HepG2 (cell line): ENCODE measurements around the gene C1QBP. TPM values are rescaled to one million over a fixed set of nuclear protein-coding genes. Genes with fewer than 3 reads are reported as not detected.
A peak's percentile ranks its signal among the peaks of the same experiment; 100 is the strongest.

Source experiments
- ATM ChIP-seq: fragments of 450-650 bp; IDR thresholded peaks from 2 replicates; pipeline ENCODE4 v1.7.1; 2017; ENCODE audit warnings: mild to moderate bottlenecking, borderline replicate concordance
- GPN1 ChIP-seq: sonication (generic); formaldehyde crosslinking; IDR thresholded peaks from 2 replicates; pipeline ENCODE4 v1.5.1; 2020; ENCODE audit warnings: missing genetic modification reagents, borderline replicate concordance
- HDAC1 ChIP-seq: sonication (generic); formaldehyde crosslinking; IDR thresholded peaks from 2 replicates; pipeline ENCODE4 v1.5.1; 2020; ENCODE audit warnings: mild to moderate bottlenecking, missing genetic modification reagents
- NR2F6 ChIP-seq, 2 experiments: IDR thresholded peaks; 2 replicates each; pipeline ENCODE4 v1.6.1; 2016; ENCODE audit warnings: antibody characterized with exemption in 1 of 2, mild to moderate bottlenecking in 1 of 2
- ONECUT2 ChIP-seq: sonication (generic); formaldehyde crosslinking; IDR thresholded peaks from 2 replicates; pipeline ENCODE4 v1.4.0; 2020; ENCODE audit warnings: missing genetic modification reagents
- POLR2G ChIP-seq: fragments of 200-400 bp; formaldehyde crosslinking; IDR thresholded peaks from 2 replicates; pipeline ENCODE4 v1.6.1; 2018; ENCODE audit warnings: mild to moderate bottlenecking, low read depth, low read length, moderate library complexity
- RBFOX2 ChIP-seq: fragments of 200-400 bp; formaldehyde crosslinking; IDR thresholded peaks from 2 replicates; pipeline ENCODE4 v1.6.1; 2017; ENCODE audit warnings: low read depth, mild to moderate bottlenecking, low read length
- REPIN1 ChIP-seq: sonication (generic); formaldehyde crosslinking; IDR thresholded peaks from 2 replicates; pipeline ENCODE4 v1.8.0; 2022; ENCODE audit warnings: missing genetic modification reagents, low read depth, mild to moderate bottlenecking, borderline replicate concordance
- SALL1 ChIP-seq: sonication (generic); formaldehyde crosslinking; IDR thresholded peaks from 2 replicates; pipeline ENCODE4 v1.8.0; 2022; ENCODE audit warnings: mild to moderate bottlenecking, missing genetic modification reagents
- SMYD3 ChIP-seq: sonication (generic); formaldehyde crosslinking; IDR thresholded peaks from 2 replicates; pipeline ENCODE4 v1.8.1; 2023; ENCODE audit warnings: mild to moderate bottlenecking, missing genetic modification reagents
- TBP ChIP-seq: sonication (generic); formaldehyde crosslinking; IDR thresholded peaks from 2 replicates; pipeline ENCODE4 v1.5.0; 2020; ENCODE audit warnings: missing genetic modification reagents
- U2AF2 ChIP-seq: fragments of 200-400 bp; formaldehyde crosslinking; IDR thresholded peaks from 2 replicates; pipeline ENCODE4 v1.6.1; 2017; ENCODE audit warnings: low read depth, mild to moderate bottlenecking, low read length
- ZNF124 ChIP-seq: sonication (generic); formaldehyde crosslinking; IDR thresholded peaks from 2 replicates; pipeline ENCODE4 v1.4.0; 2020; ENCODE audit warnings: missing genetic modification reagents
- ZNF33A ChIP-seq: sonication (generic); formaldehyde crosslinking; IDR thresholded peaks from 2 replicates; pipeline ENCODE4 v1.5.1; 2020; ENCODE audit warnings: missing genetic modification reagents, mild to moderate bottlenecking, moderate library complexity, borderline replicate concordance
- ZNF367 ChIP-seq: sonication (generic); formaldehyde crosslinking; IDR thresholded peaks from 2 replicates; pipeline ENCODE4 v1.4.0; 2020; ENCODE audit warnings: missing genetic modification reagents, borderline replicate concordance
- ZNF556 ChIP-seq: sonication (generic); formaldehyde crosslinking; IDR thresholded peaks from 2 replicates; pipeline ENCODE4 v1.4.0; 2020; ENCODE audit warnings: mild to moderate bottlenecking, missing genetic modification reagents, borderline replicate concordance
- ZNF75D ChIP-seq: sonication (generic); formaldehyde crosslinking; IDR thresholded peaks from 2 replicates; pipeline ENCODE4 v1.8.1; 2023; ENCODE audit warnings: missing genetic modification reagents, mild to moderate bottlenecking, borderline replicate concordance
- ZNF766 ChIP-seq: sonication (generic); formaldehyde crosslinking; IDR thresholded peaks from 2 replicates; pipeline ENCODE4 v1.5.0; 2020; ENCODE audit warnings: missing genetic modification reagents, borderline replicate concordance
- polyA plus RNA-seq, 8 experiments: library from polyadenylated mRNA; depleted of rRNA in 3 of 8; stranded (reverse) in 7 of 8; unstranded in 1 of 8; fragments of >200 nt; fragmentation: Illumina TruSeq in 4 of 8; extraction: Trizol in 4 of 8; gene quantifications; 2 replicates each; pipeline versions ENCODE4 v1.2.1 to v1.2.3, GENCODE V29; 2011 to 2016; ENCODE audit warnings: low read depth in 4 of 8, missing spikeins in 1 of 8, mixed read lengths in 1 of 8; ENCODE audit not compliant: insufficient read depth in 1 of 8
- total RNA-seq, 5 experiments: library from RNA; depleted of rRNA; stranded (reverse); fragments of >200 nt; fragmentation: Illumina TruSeq; extraction: Trizol; gene quantifications; 2 replicates each; pipeline ENCODE4 v1.2.3, GENCODE V29; 2016; ENCODE audit warnings: low read depth in 1 of 5
- TF ChIP-seq, protein P1 (sequence below): sonication (generic); formaldehyde crosslinking; IDR thresholded peaks from 2 replicates; pipeline ENCODE4 v1.4.0; 2020; ENCODE audit warnings: mild to moderate bottlenecking, missing genetic modification reagents, borderline replicate concordance
- TF ChIP-seq, protein P2 (sequence below): sonication (generic); formaldehyde crosslinking; IDR thresholded peaks from 2 replicates; pipeline ENCODE4 v1.9.0; 2021; ENCODE audit warnings: missing genetic modification reagents, mild to moderate bottlenecking, borderline replicate concordance
- TF ChIP-seq, protein P3 (sequence below): sonication (generic); formaldehyde crosslinking; IDR thresholded peaks from 2 replicates; pipeline ENCODE4 v1.8.1; 2023; ENCODE audit warnings: mild to moderate bottlenecking, moderate library complexity, missing genetic modification reagents

C1QBP gene
- total and polyA plus RNA-seq, 2 of the 13 experiments (the other 11 are each of a cell fraction or from before 2014, with no cell fraction given) = 219 to 680 TPM

DNA sequence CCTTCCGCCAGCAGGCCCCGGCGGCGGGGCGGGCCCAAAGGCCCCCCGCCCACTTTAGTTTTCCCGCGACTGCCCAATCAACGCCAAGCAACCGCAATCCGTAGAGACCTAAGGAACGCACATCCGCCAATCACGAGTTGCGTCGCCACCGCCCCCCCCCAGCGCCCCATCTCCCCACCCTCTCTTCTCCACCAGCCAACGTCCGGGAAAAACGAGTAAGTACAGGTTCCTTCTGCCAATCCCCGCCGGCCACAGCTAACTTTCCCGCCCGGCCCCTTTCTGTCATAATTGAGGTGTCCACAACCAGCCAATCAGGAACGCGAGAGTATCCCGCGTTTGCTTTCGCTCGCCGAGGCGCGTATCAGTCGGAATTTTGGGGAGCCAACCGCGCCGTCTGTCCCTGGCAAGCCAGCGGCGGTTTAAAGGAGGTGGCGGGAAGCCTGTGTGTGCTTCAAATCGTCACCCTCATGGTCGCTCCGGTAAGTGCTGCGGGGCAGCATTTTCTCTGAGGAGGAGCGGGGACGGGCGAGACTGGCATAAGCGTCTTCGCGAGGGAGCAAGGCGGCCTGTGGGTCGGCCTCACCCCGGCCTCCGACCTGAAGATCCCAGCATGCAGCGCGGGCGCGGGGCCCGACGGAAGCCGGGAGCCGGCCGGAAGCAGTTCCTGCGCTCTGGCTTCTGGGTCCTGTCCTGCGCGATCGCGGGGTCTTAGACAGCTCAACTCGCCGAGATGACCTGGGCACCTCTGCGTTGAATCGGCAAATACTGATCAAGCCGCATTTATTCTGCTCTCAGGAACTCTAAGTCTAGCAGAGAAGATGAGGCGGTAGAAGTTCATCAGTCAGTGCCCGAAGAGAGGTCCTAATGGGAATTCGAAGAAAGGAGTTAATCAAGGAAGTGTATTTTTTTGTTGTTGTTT, 47.5 kb upstream of the C1QBP start, which contains the start of gene MIS12 (continued):
- TF ChIP-seq REPIN1 (peak; percentile 65), POLR2G (peak; percentile 94), SALL1 (peak; percentile 89), TBP (CRISPR knock-in tag) (no peak), NR2F6 (IDR thresholded peaks at IDR 0.05) (no peak), NR2F6 (CRISPR knock-in tag; IDR thresholded peaks at IDR 0.05) (peak; percentile 9; the same call in 1 of the 2 replicates), ZNF556 (CRISPR knock-in tag) (no peak), HDAC1 (peak; percentile 80), ZNF124 (CRISPR knock-in tag) (no peak; the same call in 1 of the 2 replicates), RBFOX2 (peak; percentile 93), U2AF2 (no peak), SMYD3 (no peak), ONECUT2 (no peak), ZNF75D (CRISPR knock-in tag) (no peak), ATM (no peak), ZNF367 (CRISPR knock-in tag) (peak; percentile 61; the same call in 1 of the 2 replicates), ZNF33A (CRISPR knock-in tag) (no peak), GPN1 (CRISPR knock-in tag) (peak; percentile 72; the same call in 1 of the 2 replicates), ZNF766 (CRISPR knock-in tag) (0 out of 2 replicates have a peak, but pooled peaks have one; percentile 51)
- TF ChIP-seq, protein P1, sequence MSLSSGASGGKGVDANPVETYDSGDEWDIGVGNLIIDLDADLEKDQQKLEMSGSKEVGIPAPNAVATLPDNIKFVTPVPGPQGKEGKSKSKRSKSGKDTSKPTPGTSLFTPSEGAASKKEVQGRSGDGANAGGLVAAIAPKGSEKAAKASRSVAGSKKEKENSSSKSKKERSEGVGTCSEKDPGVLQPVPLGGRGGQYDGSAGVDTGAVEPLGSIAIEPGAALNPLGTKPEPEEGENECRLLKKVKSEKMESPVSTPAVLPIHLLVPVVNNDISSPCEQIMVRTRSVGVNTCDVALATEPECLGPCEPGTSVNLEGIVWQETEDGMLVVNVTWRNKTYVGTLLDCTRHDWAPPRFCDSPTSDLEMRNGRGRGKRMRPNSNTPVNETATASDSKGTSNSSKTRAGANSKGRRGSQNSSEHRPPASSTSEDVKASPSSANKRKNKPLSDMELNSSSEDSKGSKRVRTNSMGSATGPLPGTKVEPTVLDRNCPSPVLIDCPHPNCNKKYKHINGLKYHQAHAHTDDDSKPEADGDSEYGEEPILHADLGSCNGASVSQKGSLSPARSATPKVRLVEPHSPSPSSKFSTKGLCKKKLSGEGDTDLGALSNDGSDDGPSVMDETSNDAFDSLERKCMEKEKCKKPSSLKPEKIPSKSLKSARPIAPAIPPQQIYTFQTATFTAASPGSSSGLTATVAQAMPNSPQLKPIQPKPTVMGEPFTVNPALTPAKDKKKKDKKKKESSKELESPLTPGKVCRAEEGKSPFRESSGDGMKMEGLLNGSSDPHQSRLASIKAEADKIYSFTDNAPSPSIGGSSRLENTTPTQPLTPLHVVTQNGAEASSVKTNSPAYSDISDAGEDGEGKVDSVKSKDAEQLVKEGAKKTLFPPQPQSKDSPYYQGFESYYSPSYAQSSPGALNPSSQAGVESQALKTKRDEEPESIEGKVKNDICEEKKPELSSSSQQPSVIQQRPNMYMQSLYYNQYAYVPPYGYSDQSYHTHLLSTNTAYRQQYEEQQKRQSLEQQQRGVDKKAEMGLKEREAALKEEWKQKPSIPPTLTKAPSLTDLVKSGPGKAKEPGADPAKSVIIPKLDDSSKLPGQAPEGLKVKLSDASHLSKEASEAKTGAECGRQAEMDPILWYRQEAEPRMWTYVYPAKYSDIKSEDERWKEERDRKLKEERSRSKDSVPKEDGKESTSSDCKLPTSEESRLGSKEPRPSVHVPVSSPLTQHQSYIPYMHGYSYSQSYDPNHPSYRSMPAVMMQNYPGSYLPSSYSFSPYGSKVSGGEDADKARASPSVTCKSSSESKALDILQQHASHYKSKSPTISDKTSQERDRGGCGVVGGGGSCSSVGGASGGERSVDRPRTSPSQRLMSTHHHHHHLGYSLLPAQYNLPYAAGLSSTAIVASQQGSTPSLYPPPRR = 0 out of 2 replicates have a peak, but pooled peaks have one; percentile 37
- TF ChIP-seq, protein P2, sequence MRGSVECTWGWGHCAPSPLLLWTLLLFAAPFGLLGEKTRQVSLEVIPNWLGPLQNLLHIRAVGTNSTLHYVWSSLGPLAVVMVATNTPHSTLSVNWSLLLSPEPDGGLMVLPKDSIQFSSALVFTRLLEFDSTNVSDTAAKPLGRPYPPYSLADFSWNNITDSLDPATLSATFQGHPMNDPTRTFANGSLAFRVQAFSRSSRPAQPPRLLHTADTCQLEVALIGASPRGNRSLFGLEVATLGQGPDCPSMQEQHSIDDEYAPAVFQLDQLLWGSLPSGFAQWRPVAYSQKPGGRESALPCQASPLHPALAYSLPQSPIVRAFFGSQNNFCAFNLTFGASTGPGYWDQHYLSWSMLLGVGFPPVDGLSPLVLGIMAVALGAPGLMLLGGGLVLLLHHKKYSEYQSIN (CRISPR knock-in tag) = no peak
- TF ChIP-seq, protein P3, sequence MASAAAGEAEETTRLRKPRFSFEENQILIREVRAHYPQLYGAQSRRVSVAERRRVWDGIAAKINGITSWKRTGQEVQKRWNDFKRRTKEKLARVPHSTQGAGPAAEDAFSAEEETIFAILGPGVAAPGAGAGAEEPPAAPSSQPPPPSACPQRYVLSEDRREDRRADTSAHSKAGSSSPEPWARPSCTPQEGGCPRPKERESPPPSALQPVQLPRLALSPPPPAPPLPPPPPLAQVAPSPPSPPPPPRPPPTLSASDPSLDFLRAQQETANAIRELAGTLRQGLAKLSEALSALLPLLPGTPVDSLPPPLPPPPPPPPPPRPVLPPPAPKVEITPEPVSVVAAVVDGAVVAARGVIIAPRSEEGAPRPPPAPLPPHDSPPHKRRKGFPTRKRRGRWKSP (CRISPR knock-in tag) = peak; percentile 37; the same call in 1 of the 2 replicates
